Stimulated activated naive CD4-positive, alpha-beta T cell (primary cell): ENCODE results near the gene HRH3.

Experiments used
- DNase-seq, 6 experiments: peaks; one replicate each; lab custom pipeline; 2025; lab: John Stamatoyannopoulos, UW

The HRH3 gene

DNA sequence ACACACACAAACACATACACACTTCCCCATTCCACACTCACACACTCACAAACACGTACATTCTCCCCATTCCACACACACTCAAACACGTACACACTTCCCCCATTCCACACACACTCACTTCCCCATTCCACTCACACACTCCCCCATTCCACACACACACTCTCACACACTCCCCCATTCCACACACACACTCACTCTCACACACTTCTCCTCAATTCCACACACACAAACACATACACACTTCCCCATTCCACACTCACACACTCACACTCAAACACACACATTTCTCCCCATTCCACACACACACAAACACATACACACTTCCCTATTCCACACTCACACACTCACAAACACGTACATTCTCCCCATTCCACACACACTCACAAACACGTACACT, 9.6 kb upstream of the HRH3 start:
- no peak for DNase-seq

DNA sequence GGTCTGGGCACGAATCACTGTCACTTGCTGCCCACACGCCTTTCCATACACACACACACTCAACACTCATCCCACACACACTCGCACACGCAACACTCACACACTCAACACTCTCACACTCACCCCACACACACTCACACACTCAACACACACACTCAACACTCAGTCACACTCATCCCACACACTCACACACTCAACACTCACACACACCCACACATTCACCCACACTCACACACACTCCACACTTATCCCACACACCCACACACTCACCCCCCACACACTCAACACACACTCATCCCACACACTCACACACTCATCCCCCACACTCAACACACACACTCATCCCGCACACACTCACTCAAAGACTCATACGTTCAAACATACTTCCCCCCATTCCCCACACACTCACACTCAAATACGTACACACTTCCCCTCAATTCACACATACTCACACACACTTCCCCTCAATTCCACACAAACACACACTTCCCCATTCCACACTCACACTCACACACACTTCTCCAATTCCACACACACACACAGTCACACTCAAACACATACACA, 9.0 kb upstream of the HRH3 start:
- no peak for DNase-seq

DNA sequence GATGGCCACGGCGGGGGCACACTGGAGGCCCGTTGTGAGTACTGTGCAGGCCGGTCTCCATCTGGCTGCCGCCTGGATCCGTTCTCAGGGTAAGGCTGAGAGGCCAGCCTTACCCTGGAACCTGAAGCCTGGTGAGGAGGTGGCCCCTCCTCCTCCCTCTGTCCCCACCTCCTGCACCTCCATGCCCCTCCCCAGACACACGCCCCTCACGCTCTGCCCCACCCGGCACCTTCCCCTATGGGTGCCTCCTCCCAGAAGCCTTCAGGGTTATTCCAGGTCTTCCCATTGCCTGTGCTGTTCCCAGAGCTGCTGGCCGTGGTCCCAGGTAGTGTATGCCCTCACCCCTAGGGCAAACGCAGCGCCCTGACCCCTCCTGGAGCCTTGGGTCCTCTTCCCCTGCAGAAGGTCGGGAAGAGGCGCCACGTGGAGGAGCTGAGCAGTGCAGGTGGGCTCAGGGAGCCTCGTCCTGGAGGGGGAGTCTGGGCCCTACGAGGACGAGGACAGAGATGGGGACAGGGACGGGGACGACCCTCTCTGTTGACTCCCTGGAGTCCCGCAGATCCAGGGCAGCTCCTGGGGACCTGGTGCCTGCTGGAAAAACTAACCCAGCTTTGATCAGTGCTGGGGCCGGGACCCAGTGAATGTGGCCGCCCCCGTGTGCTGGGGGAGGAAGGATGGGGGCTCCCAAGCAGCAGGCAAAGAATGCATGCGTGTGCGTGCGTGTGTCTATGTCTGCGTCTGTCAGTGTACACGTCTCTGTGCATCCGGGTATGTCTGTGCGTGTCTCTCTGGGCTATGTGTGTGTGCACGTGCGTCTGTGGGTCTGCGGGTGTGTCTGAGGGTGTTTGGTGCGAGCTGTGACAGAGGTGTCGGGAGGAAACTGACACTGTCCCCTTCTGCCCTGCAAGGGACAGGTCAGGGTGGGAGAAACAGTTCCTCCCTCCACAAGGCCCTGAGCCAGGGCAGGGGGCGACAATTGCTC, 8.2 kb upstream of the HRH3 start:
- DNase-seq: no peak

DNA sequence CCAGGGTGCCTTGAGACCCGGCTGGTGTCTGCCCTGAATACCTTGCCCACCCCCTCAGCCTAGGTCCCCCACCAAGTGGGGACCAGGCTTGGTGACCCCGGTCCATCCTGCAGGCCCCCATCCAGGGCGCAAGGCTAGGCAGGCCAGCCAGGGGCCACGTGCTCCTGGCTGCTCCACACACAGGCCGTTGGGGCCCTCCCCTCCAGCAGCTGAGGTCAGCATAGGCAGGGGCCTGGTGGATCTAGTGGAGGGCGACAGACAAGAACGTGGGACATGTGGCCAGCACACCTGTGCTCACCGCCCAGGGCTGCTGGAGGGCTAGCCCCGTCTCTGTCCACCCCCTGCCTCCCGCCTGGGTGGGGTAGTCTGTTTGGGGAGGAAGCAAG, 7.5 kb upstream of the HRH3 start:
- no peak for DNase-seq

DNA sequence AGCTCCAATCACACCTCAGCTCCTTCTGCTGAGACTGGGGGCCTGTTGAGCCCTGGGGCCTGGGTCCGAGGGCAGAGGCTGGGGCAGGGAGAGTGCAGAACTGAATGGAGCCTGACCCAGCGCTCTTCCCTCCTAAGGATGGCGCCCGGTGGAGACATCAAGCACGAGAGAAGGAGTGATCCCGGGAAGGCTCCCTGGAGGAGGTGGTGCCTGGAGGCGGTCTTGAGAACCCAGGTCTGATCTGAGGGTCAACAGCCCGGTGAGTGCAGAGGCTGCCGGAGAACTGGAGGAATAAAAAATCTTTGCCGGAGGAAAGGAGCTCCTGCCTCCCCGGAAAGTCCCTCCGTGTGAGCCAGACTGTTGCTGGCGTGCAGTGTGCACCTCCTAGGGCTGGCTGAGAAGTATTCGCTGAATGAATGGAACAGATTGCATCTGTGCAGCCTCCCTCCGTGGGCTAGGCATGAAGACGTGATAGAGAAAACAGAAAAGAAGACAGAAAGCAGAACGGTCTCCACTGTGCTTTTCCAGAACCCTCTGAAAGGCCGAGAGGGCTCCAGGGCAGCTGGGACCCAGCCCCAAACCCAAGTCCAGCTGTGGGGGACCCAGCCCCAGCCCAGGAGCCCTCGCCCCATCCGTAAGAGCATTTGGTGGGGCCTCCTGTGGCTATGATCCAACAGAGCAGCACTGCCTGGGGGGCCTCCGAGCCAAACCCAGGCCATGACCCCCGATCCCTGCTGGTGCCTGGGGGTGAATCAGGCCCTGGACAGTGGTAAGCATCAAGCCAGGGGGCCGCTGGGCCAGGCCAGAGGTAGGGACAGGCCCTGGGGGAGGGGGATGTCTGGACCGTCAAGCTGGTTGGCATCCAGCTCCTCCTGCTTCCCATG, 6.9 kb upstream of the HRH3 start:
- no peak for DNase-seq

DNA sequence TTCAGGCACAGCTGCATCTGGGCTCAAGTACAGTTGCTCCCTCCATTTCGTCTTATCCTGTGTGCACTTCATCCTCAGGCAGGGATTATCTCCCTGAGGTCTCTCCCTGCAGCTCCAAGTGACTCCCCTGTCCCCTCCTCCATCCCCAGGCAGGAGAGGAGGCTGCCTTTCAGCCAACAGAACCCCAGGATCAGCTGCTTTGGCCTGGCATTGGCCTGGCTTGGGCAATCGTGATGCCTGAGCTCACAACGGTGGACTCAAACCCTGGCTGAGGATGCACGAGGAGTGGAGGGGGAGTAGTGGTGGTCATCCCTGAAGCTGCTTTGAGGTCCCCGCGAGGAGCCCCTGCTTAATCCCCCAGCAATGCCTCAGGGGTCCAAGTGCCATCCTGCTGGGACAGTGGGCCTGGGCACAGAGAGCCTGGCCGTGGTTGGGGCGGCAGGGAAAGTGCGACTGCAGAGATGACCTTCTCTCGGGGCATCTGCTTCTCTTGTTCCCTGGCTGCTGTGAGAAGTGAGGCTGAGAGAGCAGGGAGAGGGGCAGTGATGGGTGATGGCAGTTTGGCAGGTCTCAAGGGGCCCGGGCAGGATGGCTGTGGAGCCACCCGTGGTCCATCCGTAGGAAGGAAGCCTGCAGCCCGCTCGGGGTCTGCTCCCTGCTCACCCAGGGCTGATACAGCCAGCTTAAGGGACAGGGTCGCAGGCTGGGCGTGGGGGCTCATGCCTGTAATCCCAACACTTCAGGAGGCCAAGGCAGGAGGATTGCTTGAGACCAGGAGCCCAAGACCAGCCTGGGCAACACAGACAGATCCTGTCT, 6.0 kb upstream of the HRH3 start:
- DNase-seq: no peak

DNA sequence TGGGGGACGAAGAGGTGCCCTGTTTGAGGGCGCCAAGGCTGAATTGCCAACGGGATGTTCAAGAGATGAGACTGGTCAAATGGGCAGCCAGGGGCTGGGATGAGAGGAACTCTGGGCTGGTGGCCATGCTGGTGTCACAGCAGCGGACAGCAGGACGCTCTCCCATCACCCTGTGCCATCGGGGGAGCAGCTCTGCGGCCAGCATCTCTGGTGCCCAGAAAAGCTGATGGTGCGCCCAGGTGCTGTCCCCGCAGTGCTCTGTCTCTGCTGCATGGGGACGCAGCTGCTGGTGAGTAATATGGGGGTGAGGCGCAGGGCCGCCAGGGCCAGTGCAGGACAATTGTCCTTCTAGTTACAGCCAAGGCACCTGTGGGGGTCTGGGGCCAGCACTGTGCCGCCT, 4.9 kb upstream of the HRH3 start:
- DNase-seq: no peak

DNA sequence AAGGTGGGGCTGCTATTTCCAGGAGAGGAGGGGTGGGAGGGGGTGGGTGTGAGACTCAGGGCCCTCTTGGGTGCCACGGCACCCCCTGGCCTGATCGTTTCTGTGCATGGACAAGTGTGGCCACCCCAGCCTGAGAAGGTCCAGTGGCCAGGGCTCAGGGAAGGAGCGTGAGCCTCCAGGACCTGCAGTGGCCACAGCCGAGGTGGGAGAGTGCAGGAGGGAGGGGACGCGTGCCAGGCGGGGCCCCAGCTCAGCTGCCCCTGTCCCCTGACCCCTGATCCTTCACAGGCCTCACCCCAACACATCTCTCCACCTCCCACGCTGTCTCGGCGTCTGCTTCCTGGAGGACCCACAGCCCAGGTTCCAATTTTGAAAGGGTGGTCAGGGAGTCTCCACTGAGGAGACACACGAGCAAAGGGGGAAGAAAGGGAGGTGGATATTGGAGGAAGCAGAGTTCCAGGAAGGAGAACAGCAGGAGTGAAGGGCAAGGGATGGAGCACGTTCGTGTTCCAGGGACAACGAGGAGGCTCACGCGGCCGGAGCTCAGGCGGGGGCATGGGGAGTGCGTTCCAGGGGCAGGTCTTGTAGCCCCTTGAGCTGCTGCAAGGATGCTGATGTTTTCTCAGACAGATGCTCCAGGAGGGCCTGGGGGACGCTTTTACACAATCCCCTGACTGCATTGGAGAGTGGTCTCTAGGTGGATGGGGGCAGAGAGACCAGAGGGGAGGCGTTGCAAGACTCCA, 4.2 kb upstream of the HRH3 start:
- no peak for DNase-seq

DNA sequence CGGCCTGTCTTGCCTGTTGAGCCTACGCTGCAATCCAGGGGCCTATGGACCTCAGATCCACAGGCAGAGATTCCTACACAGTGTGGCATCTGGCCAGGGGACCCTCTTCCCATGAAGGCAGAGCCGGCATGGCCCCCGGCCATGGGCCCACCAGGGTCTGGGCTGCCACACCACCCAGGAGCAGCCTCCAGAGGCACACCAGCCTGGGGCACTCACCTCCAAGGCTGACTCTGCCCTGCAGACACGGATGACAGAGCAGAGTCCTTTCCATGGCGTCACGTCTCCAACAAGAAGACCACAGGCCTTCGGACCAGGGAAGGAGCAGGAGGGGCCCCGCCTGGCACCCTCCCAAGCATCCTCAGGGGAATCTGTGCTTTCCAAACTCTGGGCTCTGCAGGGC, 3.5 kb upstream of the HRH3 start:
- DNase-seq: no peak

DNA sequence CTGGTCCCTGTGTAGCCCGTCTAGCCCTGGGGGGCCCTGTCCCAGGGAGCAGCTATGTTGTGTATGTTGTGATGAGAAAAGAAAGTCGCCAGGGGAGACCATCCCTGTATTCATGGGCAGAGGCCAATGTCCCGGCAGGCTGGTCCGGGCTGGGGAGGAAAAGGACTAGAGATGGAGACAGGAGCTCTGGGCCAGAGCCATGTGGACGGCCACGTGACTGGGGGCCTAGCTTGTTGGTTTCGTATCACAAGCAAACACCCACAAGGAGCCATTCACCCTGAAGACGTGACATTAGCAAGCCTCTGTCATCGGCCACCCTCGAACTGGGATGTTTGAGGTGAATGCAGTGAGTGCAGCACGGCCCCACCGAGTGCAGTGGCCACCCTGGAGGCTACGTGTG, 2.9 kb upstream of the HRH3 start:
- DNase-seq: no peak

DNA sequence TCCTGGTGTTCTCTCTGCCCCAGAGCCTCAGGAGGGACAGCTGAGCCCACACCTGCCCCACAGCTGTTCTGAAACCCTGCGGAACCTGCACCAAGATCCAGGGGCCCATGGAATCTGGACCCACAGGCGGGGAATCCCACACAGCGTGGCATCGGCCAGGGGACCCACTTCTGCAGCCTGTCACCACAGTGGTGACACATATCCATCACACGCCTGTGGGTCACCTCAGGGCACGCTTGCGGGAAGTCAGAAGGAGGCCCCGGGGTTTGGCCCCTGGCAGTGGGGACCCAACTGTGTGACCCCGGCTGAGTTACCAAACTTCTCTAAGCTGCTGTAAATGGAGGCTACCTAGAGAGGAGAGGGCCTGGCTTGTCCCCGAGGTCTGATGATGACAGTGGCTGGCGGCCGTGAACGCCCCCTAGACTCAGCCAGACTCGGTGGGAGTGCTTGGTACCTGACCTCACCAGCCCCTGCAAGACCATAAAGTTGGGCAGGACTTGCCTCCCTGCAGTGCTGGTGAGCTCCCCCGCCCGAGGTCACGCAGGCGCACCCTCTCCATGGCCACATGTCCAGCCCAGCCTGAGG, 2.3 kb upstream of the HRH3 start:
- DNase-seq: no peak

DNA sequence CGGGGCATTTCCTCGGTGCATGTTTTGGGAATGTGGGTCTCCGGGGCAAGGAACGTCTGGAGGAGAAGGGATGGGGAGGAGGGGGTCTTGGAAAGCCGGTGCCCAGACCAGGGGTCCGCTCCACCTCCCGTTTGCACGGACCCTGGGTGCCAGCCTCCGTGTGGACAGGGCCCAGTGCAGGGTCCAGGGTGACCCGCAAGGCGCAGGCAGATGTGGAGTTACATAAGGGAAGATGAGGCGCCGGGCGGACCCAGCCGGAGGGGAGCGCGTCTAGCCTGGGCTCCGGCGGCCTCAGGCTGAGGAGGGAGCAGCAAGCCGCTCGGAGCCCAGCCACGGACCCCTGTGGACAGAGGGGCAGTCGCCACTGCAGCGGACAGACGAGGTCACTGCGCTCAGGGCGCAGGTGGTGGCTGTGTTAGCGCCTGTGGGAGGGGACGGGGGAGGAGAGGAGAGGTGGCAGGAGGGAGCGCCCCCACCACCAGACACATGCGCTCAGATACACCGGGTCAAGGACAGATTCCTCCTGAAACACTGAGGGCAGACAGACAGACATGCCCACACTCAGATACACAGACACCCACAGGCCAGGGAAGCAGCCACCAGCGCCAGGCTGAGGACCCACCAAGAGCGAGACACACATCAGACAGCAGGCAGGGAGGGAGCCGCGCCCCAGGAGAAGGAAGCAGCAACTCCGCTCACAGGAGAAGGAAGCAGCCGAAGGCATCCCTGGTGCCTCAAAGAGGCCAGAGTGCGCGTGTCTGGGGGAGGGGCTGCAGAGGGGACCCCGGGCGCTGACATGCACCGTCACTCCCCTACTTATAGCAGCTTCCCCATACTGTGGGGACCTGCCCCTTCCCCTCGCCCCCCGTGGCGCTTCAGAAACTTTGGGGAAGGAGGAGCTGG, 839 bp upstream of the HRH3 start:
- no peak for DNase-seq

DNA sequence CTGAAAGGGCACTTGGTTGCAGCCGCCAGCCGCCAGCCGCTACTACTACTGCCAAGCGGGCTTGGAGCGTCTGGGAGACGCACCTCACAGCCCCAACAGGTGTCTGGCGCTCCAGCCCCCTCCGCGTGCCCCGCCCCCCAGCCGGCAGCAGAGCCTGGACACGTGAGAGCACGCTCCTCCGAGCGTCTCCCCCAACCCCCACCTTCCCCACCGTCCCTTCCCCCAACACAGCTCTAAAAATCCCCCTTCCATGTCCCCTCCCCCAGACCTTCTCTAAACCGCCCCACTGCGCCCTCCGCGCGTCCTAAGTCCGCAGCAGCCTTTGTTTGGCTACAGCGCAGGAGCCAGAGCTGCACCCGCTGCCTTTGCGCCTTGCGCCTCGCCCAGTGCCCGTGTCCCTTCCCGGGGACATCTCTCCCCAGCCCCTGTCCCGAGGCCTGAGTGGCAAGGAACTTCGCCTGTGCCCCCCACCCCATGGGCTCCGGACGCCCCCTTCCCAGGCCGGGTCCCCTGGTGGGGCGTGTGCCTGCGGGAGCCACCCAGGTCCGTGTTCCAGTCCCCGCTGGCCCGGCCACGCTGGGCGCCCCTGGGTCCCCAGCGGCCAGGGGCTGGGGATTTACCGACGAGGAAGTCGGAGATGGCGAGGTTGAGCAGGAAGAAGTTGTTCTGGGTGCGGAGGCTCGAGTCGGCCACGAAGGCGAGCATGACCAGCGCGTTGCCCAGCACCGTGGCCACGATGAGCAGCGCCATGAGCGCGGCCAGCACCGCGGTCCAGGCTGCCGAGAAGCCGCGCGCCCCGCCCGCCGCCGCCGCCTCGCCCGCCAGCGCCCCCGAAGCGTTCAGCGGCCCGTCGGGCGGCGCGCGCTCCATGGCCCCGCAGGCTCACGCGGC, 732 bp downstream of the HRH3 start:
- no peak for DNase-seq

DNA sequence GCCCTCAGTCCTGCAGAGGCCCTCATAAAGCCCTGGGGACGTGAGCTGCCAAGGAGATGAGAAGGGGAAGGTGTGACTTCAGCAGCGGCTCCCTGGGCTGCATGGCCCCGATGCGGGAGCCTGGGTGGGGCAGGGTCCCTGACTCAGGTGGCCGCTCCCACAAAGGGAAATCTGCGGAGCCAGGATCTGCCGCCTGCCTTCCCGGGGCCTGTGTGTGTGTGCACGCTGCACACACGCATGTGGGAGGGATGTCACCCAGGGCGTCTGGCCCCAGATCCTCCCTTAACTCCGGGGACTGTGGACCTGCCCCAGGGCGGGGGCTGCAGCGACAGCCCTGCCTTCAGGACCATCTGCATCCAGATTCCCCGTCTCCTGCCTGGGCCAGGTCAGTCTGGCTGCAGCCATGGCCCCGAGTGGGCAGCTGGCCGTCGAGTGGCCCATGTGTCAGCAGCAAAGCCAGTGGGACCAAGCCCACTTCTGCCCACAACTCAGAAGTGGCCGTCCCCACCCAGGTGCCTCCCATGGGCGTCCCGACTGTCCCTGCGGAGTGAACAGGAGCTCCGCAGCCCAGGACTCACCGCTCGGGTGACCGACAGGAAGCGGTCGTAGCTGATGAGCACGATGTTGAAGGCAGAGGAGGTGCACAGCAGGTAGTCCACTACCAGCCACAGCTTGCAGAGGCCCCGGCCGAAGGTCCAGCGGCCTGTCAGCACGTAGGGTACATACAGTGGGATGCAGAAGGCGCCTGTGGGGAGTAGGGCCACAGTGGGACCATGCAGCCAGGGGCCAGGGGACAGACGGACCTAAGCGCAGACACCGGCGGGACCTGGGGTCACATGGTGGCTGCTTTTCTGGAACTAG, 1.9 kb downstream of the HRH3 start:
- no peak for DNase-seq

DNA sequence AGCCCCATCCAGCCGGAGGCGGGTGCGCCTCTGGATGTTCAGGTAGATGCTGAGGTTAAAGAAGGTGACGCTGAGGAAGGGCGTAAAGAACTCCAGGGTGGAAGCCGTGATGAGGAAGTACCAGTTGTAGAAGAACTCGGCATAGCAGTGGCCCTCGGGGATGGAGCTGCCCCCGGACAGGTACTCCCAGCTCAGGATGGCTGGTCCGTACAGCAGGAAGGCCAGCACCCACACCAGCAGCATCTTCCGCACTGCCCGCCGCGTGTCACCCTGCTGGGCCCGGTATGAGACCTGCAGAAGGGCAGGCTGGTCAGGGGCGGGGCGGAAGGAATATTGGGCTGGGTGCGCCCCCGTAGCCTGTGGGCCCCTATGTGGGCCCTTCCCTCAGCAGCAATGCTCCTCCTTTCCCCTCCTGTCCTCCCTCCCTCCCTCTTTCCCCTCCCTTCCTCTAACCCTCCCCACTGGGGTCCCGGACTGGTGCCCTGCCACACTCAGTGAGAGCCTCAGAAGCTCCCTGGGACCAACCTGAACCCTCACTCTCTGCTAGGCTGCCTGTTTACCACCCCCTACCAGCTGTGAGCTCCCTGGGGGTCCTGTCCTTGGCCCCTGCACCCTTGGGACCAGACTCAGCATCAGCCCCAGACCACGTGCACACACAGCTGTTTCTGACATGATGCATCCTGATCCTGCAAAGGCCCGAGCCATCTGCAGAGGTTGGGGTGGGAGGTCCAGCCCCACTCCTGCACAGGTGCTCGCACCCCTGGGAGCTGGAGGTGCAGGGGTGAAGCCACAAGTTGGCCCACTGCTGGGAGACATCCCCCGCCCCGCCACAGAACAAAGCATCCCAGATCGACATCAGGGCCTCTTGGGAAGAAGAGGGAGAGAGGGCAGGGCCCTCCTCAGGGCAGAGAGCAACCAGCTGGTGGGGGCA, 3.2 kb downstream of the HRH3 start:
- DNase-seq: no peak

DNA sequence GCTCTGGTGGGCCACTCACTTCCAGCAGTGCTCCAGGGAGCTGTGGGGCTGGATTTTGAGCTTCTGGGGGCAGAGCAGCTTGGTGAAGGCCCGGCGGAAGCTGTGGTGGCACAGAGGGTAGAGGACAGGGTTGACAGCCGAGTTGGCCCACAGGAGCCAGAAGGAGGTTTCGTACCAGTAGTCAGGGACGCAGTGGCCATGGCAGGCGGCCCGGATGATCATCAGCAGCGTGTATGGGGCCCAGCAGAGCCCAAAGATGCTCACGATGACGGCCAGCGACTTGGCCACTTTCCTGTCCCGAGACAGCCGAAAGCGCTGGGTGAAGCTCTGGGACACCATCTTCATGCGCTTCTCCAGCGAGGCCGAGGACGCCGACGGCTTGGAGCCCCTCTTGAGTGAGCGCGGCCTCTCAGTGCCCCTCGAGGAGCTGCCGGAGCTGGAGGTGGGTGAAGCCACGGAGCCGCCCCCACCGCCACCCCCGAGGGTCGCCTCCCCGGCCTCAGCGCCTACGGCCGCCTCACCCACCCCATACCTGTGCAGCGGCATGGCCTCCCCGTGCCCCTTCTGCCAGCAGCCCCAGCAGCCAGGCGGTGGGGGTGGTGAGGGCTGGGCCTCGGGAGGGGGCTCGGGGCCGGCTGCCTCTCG, 4.0 kb downstream of the HRH3 start:
- no peak for DNase-seq
